Activated naive CD4-positive, alpha-beta T cell treated with anti-CD3 and anti-CD28 coated beads, Interleukin-2, amount 50 U/mL, for 24 hours (primary cell): Measurements from ENCODE around the gene ERC1.
"Not testable (repeated sequence)": the region's sequence is repeated elsewhere in the genome, so short reads cannot be mapped to it uniquely, and the experiment has no call there.

Experiments
- H3K27ac Mint-ChIP-seq: one replicate; pipeline ENCODE4 v1.8.0; 2021; ENCODE audit warnings: mild to moderate bottlenecking, mixed read lengths
- H3K27me3 Mint-ChIP-seq: one replicate; pipeline ENCODE4 v1.8.0; 2021; ENCODE audit warnings: mixed read lengths
- H3K36me3 Mint-ChIP-seq: one replicate; pipeline ENCODE4 v1.8.0; 2021; ENCODE audit warnings: mixed read lengths
- H3K4me1 Mint-ChIP-seq: one replicate; pipeline ENCODE4 v1.8.0; 2021; ENCODE audit warnings: mixed read lengths
- H3K4me3 Mint-ChIP-seq: one replicate; pipeline ENCODE4 v1.8.0; 2021; ENCODE audit warnings: mild to moderate bottlenecking, mixed read lengths
- H3K9me3 Mint-ChIP-seq: one replicate; pipeline ENCODE4 v1.8.0; 2021; ENCODE audit warnings: mixed read lengths

ERC1 gene

DNA sequence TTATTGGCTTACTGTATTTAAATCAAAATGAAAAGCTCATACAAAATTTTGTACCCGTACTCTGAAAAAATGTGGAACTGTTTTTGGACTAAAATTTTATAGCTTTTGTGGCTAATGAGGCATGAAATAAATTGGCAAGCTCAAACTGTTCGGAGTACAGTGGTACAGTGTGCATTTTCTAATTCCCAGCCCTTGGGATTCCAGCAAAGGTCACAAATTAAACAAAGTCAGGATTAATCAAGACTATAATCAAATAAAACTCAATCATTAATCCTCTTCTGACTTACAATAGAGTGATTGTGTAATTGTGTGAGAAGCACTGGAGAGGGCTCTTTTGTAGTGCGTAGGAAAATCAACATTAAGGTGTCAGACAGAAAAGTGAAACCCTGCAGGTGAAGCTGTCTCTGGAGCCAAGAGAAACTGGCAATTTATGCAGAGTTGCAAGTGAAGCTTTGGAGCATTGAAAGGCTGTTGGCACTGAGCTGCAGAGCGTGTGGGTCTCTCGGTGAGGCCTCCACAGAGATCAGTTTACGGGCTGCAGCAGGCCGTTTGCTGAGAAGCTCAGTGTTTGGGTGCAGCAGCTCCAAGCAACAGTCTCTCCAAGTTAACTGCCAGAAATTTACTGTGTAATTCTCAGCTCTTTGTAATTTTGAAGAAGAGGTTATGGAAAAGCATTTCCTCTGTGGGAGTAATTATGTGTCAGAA lies 327.5 kb downstream of the ERC1 start:
- H3K27ac Mint-ChIP-seq: no peak overlapping the region
- no peaks in the 10 kb centered on the region for H3K27me3 Mint-ChIP-seq
- no peaks in the 10 kb centered on the region for H3K9me3 Mint-ChIP-seq
- no peak overlapping the region for H3K4me3 Mint-ChIP-seq
- peaks cover 4% of the 10 kb centered on the region for H3K4me1 Mint-ChIP-seq
- peaks cover 13% of the 10 kb centered on the region for H3K36me3 Mint-ChIP-seq

- no peaks in the 10 kb centered on the region for H3K9me3 Mint-ChIP-seq
- peaks cover 4% of the 10 kb centered on the region for H3K4me1 Mint-ChIP-seq
- no peak overlapping the region for H3K4me3 Mint-ChIP-seq
- H3K27ac Mint-ChIP-seq: no peak overlapping the region
- no peaks in the 10 kb centered on the region for H3K27me3 Mint-ChIP-seq
- H3K36me3 Mint-ChIP-seq: peaks cover 11% of the 10 kb centered on the region
Measured at GRCh38 chr12:1319212-1319611, 328.2 kb downstream of the ERC1 start.

GRCh38 chr12:1320021-1320420 lies 329.0 kb downstream of the ERC1 start:
- Mint-ChIP-seq H3K27ac (no peak overlapping the region), H3K36me3 (peaks cover 9% of the 10 kb centered on the region), H3K27me3 (no peaks in the 10 kb centered on the region), H3K4me1 (peaks cover 4% of the 10 kb centered on the region), H3K4me3 (no peak overlapping the region), H3K9me3 (no peaks in the 10 kb centered on the region)

DNA sequence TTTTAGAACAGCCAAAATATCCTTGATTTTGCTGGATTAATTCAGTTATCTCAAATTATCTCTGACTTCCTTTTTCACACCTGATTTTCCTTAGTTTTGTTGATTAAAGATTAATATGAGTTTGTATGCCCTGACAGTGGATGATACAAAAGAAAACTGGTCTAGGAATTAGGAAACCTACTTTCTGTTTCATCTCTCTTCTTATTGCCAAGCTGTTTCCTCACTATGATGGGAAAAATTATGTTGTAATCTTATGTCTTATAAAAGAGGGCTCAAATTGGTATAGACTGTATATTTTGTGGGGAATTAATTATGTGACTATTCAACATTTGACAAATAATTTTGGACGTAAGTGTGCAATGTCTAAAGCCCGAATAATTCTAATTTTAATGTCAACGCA lies 331.8 kb downstream of the ERC1 start:
- no peak overlapping the region for H3K27ac Mint-ChIP-seq
- H3K4me1 Mint-ChIP-seq: peaks cover 10% of the 10 kb centered on the region
- H3K9me3 Mint-ChIP-seq: no peaks in the 10 kb centered on the region
- no peaks in the 10 kb centered on the region for H3K27me3 Mint-ChIP-seq
- peaks cover 5% of the 10 kb centered on the region for H3K36me3 Mint-ChIP-seq
- no peak overlapping the region for H3K4me3 Mint-ChIP-seq

DNA sequence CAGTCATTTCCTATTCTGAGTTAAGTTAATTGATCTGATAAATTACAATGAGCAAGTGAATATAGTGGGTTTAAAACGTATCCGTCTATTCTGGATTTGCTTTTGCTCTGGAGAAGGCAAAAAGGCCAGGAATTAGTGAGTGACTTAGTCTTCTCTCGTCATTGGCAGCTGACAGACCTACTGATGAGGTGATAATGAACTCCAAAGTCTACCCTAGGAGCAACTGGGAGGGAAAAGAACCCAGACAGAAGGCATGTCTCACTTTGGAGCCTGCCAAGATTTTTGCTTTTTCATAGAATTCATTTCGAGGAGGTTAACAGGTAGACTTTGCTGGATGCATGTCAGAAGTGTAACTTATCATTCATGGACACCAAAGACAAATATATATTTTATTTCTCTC lies 333.1 kb downstream of the ERC1 start:
- H3K36me3 Mint-ChIP-seq: peaks cover 8% of the 10 kb centered on the region
- no peaks in the 10 kb centered on the region for H3K27me3 Mint-ChIP-seq
- H3K4me1 Mint-ChIP-seq: peaks cover 10% of the 10 kb centered on the region
- H3K9me3 Mint-ChIP-seq: no peaks in the 10 kb centered on the region
- H3K4me3 Mint-ChIP-seq: no peak overlapping the region
- peak overlapping the region; percentile 17 for H3K27ac Mint-ChIP-seq

DNA sequence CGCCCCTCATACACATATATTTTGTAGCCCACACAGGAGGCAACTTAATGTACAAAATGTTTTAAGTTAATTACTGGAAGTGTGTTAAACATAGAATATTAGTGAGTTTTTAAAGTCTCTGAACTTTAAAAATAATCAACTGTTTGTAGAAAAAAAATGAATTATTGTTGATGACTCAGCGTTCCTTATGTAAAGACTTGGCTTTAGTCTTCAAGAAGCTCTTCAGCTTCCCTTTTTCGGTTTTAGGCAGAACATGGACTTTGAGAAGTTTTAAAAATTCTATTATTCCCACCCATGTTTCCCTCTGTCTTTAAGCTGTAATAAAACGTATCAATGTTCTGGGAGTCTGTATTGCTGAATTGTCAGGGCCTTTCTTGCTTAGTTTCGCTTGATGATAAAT lies 333.9 kb downstream of the ERC1 start:
- H3K9me3 Mint-ChIP-seq: no peaks in the 10 kb centered on the region
- peaks cover 9% of the 10 kb centered on the region for H3K36me3 Mint-ChIP-seq
- no peaks in the 10 kb centered on the region for H3K27me3 Mint-ChIP-seq
- H3K4me3 Mint-ChIP-seq: no peak overlapping the region
- peaks cover 10% of the 10 kb centered on the region for H3K4me1 Mint-ChIP-seq
- H3K27ac Mint-ChIP-seq: no peak overlapping the region

DNA sequence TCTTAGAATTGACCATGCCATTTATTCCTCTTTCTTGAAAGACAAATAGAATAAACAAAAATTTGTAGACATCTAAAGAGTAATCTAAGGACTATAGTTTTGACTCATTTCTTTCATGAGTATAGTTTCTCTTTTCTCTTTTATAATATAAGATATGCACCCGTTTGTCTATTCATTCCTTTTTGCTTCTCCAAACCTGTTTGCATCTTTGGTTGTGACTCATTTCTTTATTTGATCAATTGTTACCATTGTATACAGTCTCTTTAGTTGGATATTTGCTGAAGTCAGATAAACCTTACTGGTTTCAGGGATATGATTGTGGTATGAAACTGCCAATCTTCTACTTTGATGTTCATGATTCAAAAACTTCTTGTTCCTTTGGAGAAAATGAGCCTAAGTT lies 334.6 kb downstream of the ERC1 start:
- Mint-ChIP-seq H3K9me3 (no peaks in the 10 kb centered on the region), H3K4me3 (no peak overlapping the region), H3K4me1 (peaks cover 10% of the 10 kb centered on the region), H3K27ac (no peak overlapping the region), H3K36me3 (peaks cover 11% of the 10 kb centered on the region), H3K27me3 (no peaks in the 10 kb centered on the region)

GRCh38 chr12:1326258-1326657 lies 335.2 kb downstream of the ERC1 start:
- H3K9me3 Mint-ChIP-seq: no peaks in the 10 kb centered on the region
- H3K4me3 Mint-ChIP-seq: no peak overlapping the region
- H3K27me3 Mint-ChIP-seq: no peaks in the 10 kb centered on the region
- no peak overlapping the region for H3K27ac Mint-ChIP-seq
- H3K36me3 Mint-ChIP-seq: peaks cover 11% of the 10 kb centered on the region
- peaks cover 10% of the 10 kb centered on the region for H3K4me1 Mint-ChIP-seq

DNA sequence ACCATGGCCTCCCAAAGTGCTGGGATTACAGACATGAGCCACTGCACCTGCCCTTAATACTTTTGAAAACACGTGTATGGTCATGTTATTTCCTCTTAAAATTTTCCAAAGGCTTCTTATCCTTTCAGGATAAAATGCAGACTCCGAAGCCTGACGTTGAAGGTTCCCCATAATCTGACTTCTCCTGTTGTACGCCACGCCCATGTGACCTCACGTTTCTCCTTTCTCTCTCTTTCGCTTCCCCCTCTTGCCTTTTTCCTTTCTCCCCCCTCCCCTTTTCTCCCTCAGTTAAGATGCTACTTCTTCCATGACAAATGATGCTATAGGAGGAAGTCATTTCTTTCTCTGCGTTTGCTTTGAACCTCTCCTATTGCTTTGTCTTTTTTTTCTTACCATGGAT lies 337.4 kb downstream of the ERC1 start:
- Mint-ChIP-seq H3K9me3 (no peaks in the 10 kb centered on the region), H3K36me3 (peaks cover 18% of the 10 kb centered on the region), H3K4me1 (peaks cover 6% of the 10 kb centered on the region), H3K27ac (no peak overlapping the region), H3K4me3 (no peak overlapping the region), H3K27me3 (no peaks in the 10 kb centered on the region)

DNA sequence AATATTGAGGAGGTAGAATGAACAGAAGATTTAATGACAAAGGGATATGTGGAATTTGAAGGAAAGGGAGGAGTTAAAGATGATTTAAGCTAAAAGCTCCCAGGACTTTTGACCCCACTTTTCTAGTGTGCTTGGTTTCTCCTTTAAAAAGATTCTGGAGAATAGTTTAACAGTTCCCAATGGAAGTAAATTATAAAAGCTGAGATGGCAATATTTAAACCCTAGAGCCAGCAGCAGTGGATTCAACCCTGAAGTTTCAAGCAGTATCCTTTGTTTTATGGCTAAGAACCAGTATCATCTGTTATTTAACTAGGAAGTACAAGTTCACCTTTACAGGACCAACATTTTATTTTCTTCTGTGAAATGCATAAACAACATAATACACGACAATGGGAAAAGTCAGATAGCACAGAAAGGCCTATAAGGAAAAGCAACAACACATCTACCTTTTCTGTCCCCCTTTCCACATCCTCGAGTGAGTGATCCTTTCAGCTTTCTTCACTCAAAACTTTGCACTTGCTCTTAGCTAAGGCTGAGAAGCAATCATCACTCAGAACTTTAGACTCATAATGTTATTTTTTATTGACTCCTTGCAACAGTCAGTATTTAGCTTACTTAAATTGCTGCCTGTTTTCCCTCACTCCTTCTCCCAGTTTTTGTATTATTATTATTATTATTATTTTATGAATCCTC lies 338.9 kb downstream of the ERC1 start:
- Mint-ChIP-seq H3K27ac (no peak overlapping the region), H3K9me3 (no peaks in the 10 kb centered on the region), H3K4me1 (peaks cover 6% of the 10 kb centered on the region), H3K4me3 (no peak overlapping the region), H3K36me3 (peaks cover 23% of the 10 kb centered on the region), H3K27me3 (no peaks in the 10 kb centered on the region)

DNA sequence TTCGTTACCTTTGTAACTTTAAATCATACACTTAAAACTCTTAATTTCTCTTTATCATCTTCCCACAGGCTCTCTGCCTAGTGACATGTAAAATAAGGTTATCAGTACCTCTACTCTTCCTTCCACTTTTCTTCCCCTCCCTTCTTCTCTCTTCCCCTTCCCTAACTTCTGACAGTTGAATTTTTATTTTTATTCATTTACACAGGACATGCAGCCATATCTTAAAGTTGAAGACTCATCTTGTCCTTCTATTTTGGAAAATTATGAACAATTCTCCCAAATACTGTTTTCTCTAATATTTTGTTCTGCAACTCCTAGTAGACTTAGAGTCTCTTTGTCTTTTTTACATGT lies 339.4 kb downstream of the ERC1 start:
- H3K9me3 Mint-ChIP-seq: no peaks in the 10 kb centered on the region
- H3K27me3 Mint-ChIP-seq: no peaks in the 10 kb centered on the region
- H3K4me3 Mint-ChIP-seq: no peak overlapping the region
- peaks cover 5% of the 10 kb centered on the region for H3K4me1 Mint-ChIP-seq
- peaks cover 24% of the 10 kb centered on the region for H3K36me3 Mint-ChIP-seq
- no peak overlapping the region for H3K27ac Mint-ChIP-seq

GRCh38 chr12:1332327-1332726 lies 341.3 kb downstream of the ERC1 start:
- Mint-ChIP-seq H3K9me3 (no peaks in the 10 kb centered on the region), H3K4me3 (no peak overlapping the region), H3K27me3 (no peaks in the 10 kb centered on the region), H3K27ac (no peak overlapping the region), H3K36me3 (peaks cover 24% of the 10 kb centered on the region), H3K4me1 (peaks cover 4% of the 10 kb centered on the region)

DNA sequence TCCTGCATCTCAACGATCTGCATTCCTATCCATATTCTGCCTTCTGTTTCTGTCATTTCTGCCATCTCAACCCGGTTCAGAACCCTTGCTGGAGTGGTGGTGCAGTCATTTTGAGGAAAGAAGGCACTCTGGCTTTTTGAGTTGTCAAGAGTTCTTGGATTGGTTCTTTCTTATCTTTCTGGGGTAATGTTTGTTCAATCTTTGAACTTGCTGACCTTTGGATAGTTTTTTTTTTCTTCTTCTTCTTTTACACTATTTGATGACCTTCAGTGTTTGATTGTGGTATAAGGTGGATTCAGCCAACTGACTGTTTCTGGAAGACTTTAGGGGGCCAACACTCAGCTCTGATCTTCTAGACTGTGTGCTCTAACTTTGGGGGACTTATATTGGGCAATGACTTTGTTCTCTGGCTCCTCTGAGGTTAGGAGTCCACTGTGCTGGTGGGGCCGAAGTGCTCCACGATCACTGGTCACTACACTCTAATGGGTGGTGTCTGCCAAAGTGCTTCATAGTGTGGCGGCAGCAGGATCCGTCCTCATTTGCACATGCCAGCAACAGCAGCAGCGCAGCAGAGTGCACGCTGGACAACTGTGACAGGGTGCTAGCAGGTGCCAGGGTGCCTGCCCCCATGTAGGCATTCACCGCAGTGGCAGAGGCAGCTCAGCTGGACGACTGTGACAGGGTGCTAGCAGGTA lies 347.6 kb downstream of the ERC1 start:
- Mint-ChIP-seq H3K27me3 (no peaks in the 10 kb centered on the region), H3K4me3 (no peak overlapping the region), H3K36me3 (peaks cover 17% of the 10 kb centered on the region), H3K4me1 (peaks cover 4% of the 10 kb centered on the region), H3K9me3 (no peaks in the 10 kb centered on the region), H3K27ac (no peak overlapping the region)

GRCh38 chr12:1339178-1339541 lies 348.1 kb downstream of the ERC1 start:
- H3K4me1 Mint-ChIP-seq, H3K4me3 Mint-ChIP-seq, H3K27me3 Mint-ChIP-seq, H3K27ac Mint-ChIP-seq, H3K9me3 Mint-ChIP-seq: not testable (repeated sequence)
- H3K36me3 Mint-ChIP-seq: peaks cover 14% of the 10 kb centered on the region

DNA sequence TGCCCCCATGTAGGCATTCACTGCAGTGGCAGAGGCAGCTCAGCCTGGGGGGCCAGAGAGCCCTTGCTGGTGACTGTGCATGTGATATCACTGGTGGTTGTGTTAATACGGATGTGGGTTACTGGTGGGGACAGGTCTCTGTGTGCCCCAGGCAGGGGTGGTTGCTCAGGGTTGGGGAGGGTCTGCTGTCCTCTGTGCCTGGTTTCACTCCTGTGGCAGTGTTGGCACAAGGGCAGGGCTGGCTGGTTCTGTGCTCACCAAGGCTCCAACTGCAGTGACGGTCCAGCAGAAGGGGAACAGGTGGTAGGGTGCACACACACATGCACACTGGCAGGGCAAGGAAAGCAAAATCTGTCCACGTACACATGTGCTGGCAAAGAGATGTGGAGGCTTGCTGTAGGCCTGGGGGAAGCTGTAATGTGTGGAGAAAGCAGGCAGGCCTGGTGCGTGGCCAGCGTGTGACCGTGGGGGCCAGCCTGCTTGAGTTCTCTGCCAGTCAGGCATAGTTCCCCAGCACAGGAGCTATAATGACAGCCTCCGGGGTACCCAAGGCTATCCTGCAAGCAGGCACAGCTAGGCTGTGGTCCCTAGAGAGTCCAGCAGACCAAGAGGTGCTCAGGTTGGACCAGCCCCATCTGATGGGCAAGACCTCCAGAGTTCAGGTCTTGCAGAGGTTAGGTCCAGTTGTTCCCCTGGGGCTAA lies 348.7 kb downstream of the ERC1 start:
- Mint-ChIP-seq H3K27ac (no peak overlapping the region), H3K4me3 (no peak overlapping the region), H3K4me1 (peaks cover 4% of the 10 kb centered on the region), H3K9me3 (no peaks in the 10 kb centered on the region), H3K27me3 (no peaks in the 10 kb centered on the region), H3K36me3 (peaks cover 13% of the 10 kb centered on the region)

DNA sequence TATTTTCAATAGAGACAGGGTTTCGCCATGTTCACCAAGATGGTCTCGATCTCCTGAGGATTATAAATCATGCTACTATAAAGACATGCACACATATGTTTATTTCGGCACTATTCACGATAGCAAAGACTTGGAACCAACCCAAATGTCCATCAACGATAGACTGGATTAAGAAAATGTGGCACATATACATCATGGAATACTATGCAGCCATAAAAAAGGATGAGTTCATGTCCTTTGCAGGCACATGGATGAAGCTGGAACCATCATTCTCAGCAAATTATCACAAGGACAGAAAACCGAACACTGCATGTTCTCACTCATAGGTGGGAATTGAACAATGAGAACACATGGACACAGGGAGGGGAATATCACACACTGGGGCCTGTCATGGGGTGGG lies 350.2 kb downstream of the ERC1 start:
- H3K9me3 Mint-ChIP-seq, H3K27me3 Mint-ChIP-seq, H3K4me1 Mint-ChIP-seq, H3K4me3 Mint-ChIP-seq, H3K27ac Mint-ChIP-seq: not testable (repeated sequence)
- peaks cover 16% of the 10 kb centered on the region for H3K36me3 Mint-ChIP-seq
